Breast epithelium (tissue), 4 donors: ENCODE results near the gene PXDC1. TPM values are rescaled to one million over a fixed set of nuclear protein-coding genes. Genes with fewer than 3 reads are reported as not detected.

Source experiments
- DNase-seq, 2 donors: peaks; one replicate each; pipeline ENCODE4 v3.0.0-alpha.2; 2019; ENCODE audit warnings: low spot score in 2 of 2
- H3K27ac ChIP-seq, 2 donors: fragments of 200-600 bp; sonication (generic) in 1 of 2; one replicate each; pipeline ENCODE4 v1.5.1; 2016 to 2019; ENCODE audit warnings: mild to moderate bottlenecking in 1 of 2
- H3K27me3 ChIP-seq, 2 donors: fragments of 200-600 bp; sonication (generic) in 1 of 2; one replicate each; pipeline versions ENCODE4 v1.5.1 to v1.6.0; 2017 to 2019; ENCODE audit warnings: control low read depth in 1 of 2, mild to moderate bottlenecking in 1 of 2
- H3K36me3 ChIP-seq: fragments of 200-600 bp; one replicate; pipeline ENCODE4 v1.5.1; 2019
- H3K4me1 ChIP-seq, 2 donors: fragments of 200-600 bp; sonication (generic); one replicate each; pipeline ENCODE4 v1.5.1; 2016 to 2019; ENCODE audit warnings: control low read depth in 1 of 2
- H3K4me3 ChIP-seq, 3 donors: fragments of 200-600 bp; sonication (generic); 1 replicate in 2 of 3; 2 replicates in 1 of 3; pipeline ENCODE4 v1.5.1; 2016 to 2019; ENCODE audit warnings: mild to moderate bottlenecking in 3 of 3, moderate library complexity in 2 of 3
- H3K9me3 ChIP-seq, 2 donors: fragments of 200-600 bp; sonication (generic) in 1 of 2; one replicate each; pipeline ENCODE4 v1.5.1; 2016 to 2019; ENCODE audit warnings: control low read depth in 1 of 2
- CTCF ChIP-seq, 3 donors: fragments of 450-650 bp; IDR thresholded peaks; one replicate each; pipeline ENCODE4 v1.5.1; 2016 to 2017; ENCODE audit warnings: antibody characterized with exemption in 3 of 3, mild to moderate bottlenecking in 3 of 3, moderate library complexity in 3 of 3
- POLR2A ChIP-seq: fragments of 450-650 bp; IDR thresholded peaks from one replicate; pipeline ENCODE4 v1.6.1; 2016; ENCODE audit warnings: antibody characterized with exemption, mild to moderate bottlenecking, moderate library complexity
- POLR2AphosphoS5 ChIP-seq, 3 donors: sonication (generic); formaldehyde crosslinking; IDR thresholded peaks; one replicate each; pipeline ENCODE4 v1.6.1; 2017; ENCODE audit warnings: antibody characterized with exemption in 3 of 3
- intact Hi-C: fragments of 100-400 bp; cut with DNase I; formaldehyde crosslinking; loops from one replicate; pipeline ENCODE4 v1.15.1; 2023; ENCODE audit warnings: low total_unique reads
- total RNA-seq, 3 donors: library from RNA; depleted of rRNA; stranded (reverse); fragments of >200 nt; gene quantifications; one replicate each; pipeline ENCODE4 v1.1.0, GENCODE V29; 2016

The PXDC1 gene
- total RNA-seq, 3 donors from 2014 or later: 86.2 to 122 (median 88.0) TPM

GRCh38 chr6:3741477-3741871, 10.0 kb downstream of the PXDC1 start:
- no peaks in the 10 kb centered on the region for H3K9me3 ChIP-seq

GRCh38 chr6:3740551-3741476, 10.7 kb downstream of the PXDC1 start:
- intact Hi-C loops: loop anchor here (10.0 kb wide), 1 partner anchor 254 kb away; no protein-coding TSS in a partner anchor
- H3K27ac ChIP-seq: peak overlapping the region; percentile 7 to 50
- no peaks in the 10 kb centered on the region for H3K27me3 ChIP-seq
- no peaks in the 10 kb centered on the region for H3K9me3 ChIP-seq
- peaks cover 5% of the 10 kb centered on the region for H3K36me3 ChIP-seq
- peaks cover 6 to 7% of the 10 kb centered on the region in 2 donors for H3K4me1 ChIP-seq
- peak in 1 of 2 donors; percentile 55 for DNase-seq
- H3K4me3 ChIP-seq: peak overlapping the region in 1 of 3 donors; percentile 9
- TF ChIP-seq CTCF (IDR thresholded peaks at IDR 0.05): no peak
- TF ChIP-seq POLR2AphosphoS5 (IDR thresholded peaks at IDR 0.05): no peak
- TF ChIP-seq POLR2A: no peak

More at GRCh38 chr6:3741477-3741871, 10.0 kb downstream of the PXDC1 start:
- peaks cover under 1% of the 10 kb centered on the region for H3K36me3 ChIP-seq
- no peak for TF ChIP-seq POLR2A
- TF ChIP-seq CTCF (IDR thresholded peaks at IDR 0.05): no peak
- no peak for TF ChIP-seq POLR2AphosphoS5 (IDR thresholded peaks at IDR 0.05)
- H3K27ac ChIP-seq: peak overlapping the region; percentile 7 to 50
- intact Hi-C loops: loop anchor here (10.0 kb wide), 1 partner anchor 253 kb away; no protein-coding TSS in a partner anchor
- peaks cover 7 to 8% of the 10 kb centered on the region in 2 donors for H3K4me1 ChIP-seq
- H3K27me3 ChIP-seq: no peaks in the 10 kb centered on the region
- H3K4me3 ChIP-seq: peak overlapping the region in 1 of 3 donors; percentile 9
- DNase-seq: peak in 1 of 2 donors; percentile 49

- TF ChIP-seq CTCF (IDR thresholded peaks at IDR 0.05) (no peak), POLR2AphosphoS5 (IDR thresholded peaks at IDR 0.05) (no peak), POLR2A (no peak)
- peak in 1 of 2 donors; percentile 47 for DNase-seq
- H3K27me3 ChIP-seq: no peaks in the 10 kb centered on the region
Measured at GRCh38 chr6:3739311-3739897, 12.1 kb downstream of the PXDC1 start.

GRCh38 chr6:3738381-3739131, 13.0 kb downstream of the PXDC1 start:
- H3K27ac ChIP-seq: no peak overlapping the region
- H3K27me3 ChIP-seq: no peaks in the 10 kb centered on the region
- H3K36me3 ChIP-seq: peaks cover 5% of the 10 kb centered on the region
- TF ChIP-seq POLR2AphosphoS5 (IDR thresholded peaks at IDR 0.05) (no peak), CTCF (IDR thresholded peaks at IDR 0.05) (no peak)
- DNase-seq: peak in 1 of 2 donors; percentile 25
- peaks cover 2 to 4% of the 10 kb centered on the region in 2 donors for H3K4me1 ChIP-seq
- intact Hi-C loops: no loop called here
- no peak overlapping the region for H3K4me3 ChIP-seq
- no peaks in the 10 kb centered on the region for H3K9me3 ChIP-seq

More at GRCh38 chr6:3739311-3739897, 12.1 kb downstream of the PXDC1 start:
- intact Hi-C loops: no loop called here
- Histone ChIP-seq H3K27ac (no peak overlapping the region), H3K36me3 (peaks cover 5% of the 10 kb centered on the region), H3K4me3 (no peak overlapping the region), H3K4me1 (peaks cover 6 to 7% of the 10 kb centered on the region in 2 donors), H3K9me3 (no peaks in the 10 kb centered on the region)
